Fibroblast of pulmonary artery (primary cell): ENCODE data around the gene MEFV.

Experiments
- DNase-seq: peaks from one replicate; pipeline ENCODE4 v3.0.0-alpha.2; 2010; ENCODE audit warnings: low read depth
- H3K4me3 ChIP-seq: replicated peaks from 2 replicates; pipeline ENCODE4 v1.5.1; 2011; ENCODE audit warnings: low read depth, mild to moderate bottlenecking, control low read depth, low read length, moderate library complexity
- TF ChIP-seq, protein P1 (sequence below): IDR thresholded peaks from 2 replicates; pipeline ENCODE4 v1.5.1; 2011; ENCODE audit warnings: mild to moderate bottlenecking, control low read depth, low read length, inconsistent platforms; ENCODE audit errors: missing control alignments

The MEFV gene

DNA sequence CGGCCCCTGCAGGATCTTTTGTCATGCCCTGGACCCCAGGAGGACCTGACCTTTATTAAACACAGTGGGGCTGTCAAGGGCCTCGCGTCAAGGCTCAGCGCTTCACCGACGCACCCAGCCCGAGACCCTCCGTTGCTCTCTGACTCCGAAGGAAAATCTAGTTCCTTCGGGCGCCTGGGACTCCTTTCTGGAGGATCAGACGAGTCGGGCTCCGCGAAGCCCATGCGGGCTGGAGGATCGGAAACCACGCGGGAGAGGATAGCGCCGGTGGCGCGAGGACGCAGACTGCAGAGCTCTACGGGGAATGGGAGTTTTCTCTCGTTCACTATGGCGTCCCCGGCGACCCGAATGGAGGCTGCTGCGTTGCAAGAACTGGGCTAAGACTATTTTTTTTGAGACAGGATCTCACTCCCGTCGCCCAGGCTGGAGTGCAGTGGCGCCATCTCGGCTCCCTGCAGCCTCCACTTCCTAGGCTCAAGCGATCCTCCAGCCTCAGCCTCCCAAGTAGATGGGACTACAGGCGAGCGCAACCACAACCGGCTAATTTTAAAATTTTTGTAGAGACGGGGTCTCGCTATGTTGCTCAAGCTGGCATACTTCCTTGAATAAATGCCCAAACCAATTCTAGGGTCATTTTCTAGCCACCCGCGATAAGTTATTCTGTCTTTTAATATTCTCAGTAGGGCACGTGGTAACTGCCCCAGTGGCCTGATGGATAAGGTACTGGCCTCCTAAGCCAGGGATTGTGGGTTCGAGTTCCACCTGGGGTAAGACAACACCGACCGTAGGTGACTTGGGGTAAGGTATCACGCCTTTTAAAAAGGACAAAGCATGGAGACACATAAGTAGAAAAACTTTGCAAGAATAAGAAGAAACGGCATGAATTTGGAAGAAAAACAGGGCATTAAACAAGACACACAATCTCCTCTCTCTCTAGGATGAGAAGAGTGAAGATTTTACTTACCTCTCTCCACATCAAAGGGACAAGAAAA, 62.9 kb downstream of the MEFV start:
- TF ChIP-seq, protein P1, sequence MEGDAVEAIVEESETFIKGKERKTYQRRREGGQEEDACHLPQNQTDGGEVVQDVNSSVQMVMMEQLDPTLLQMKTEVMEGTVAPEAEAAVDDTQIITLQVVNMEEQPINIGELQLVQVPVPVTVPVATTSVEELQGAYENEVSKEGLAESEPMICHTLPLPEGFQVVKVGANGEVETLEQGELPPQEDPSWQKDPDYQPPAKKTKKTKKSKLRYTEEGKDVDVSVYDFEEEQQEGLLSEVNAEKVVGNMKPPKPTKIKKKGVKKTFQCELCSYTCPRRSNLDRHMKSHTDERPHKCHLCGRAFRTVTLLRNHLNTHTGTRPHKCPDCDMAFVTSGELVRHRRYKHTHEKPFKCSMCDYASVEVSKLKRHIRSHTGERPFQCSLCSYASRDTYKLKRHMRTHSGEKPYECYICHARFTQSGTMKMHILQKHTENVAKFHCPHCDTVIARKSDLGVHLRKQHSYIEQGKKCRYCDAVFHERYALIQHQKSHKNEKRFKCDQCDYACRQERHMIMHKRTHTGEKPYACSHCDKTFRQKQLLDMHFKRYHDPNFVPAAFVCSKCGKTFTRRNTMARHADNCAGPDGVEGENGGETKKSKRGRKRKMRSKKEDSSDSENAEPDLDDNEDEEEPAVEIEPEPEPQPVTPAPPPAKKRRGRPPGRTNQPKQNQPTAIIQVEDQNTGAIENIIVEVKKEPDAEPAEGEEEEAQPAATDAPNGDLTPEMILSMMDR = no peak
- H3K4me3 ChIP-seq = no peak overlapping the region
- DNase-seq = no peak

DNA sequence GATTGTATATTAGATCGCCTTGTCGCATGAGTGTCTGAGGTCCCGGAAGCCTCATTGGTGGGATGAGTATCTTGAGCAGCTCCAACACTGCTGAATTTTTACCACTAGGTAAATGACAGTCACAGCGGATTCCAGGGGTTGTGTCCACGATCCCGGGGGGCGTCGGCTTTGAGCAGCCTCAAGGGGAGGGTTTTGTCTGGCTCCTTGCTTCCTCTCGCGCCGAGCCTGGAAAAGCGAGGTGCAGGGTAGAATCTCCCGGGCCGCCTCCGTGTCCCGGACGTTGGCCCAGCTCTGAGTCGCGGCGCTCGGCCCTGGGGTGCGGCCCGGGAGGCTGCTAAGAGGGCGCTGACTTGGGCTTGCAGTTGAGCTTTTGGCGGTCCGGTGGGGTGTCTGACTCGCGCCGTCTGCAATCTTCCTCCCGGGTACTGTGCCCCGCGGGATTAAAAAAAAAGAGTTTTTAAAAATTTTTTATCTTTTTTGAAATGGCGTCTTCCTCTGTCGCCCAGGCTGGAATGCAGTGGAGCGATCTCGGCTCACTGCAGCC, 63.9 kb downstream of the MEFV start:
- H3K4me3 ChIP-seq = no peak overlapping the region
- DNase-seq = no peak
- TF ChIP-seq, protein P1 = no peak
